PC-3 (cell line): ENCODE measurements around the gene EDC3.
"Not testable (repeated sequence)": the region's sequence is repeated elsewhere in the genome, so short reads cannot be mapped to it uniquely, and the experiment has no call there.

ENCODE experiments used
- CTCF ChIP-seq: fragments of 300-600 bp; sonication (generic); conservative IDR thresholded peaks from 2 replicates; pipeline ENCODE4 v1.5.1; 2017; ENCODE audit warnings: antibody characterized with exemption, low read depth, mild to moderate bottlenecking, low read length
- EZH2 ChIP-seq: fragments of 300-600 bp; sonication (generic); IDR thresholded peaks from one replicate; pipeline ENCODE4 v1.6.1; 2017; ENCODE audit warnings: antibody characterized with exemption, mild to moderate bottlenecking, low read length; ENCODE audit not compliant: unreplicated experiment
- EZH2phosphoT487 ChIP-seq: fragments of 300-600 bp; sonication (generic); IDR thresholded peaks from 2 replicates; pipeline ENCODE4 v1.6.1; 2018; ENCODE audit warnings: mild to moderate bottlenecking, antibody characterized with exemption, low read length, borderline replicate concordance

DNA sequence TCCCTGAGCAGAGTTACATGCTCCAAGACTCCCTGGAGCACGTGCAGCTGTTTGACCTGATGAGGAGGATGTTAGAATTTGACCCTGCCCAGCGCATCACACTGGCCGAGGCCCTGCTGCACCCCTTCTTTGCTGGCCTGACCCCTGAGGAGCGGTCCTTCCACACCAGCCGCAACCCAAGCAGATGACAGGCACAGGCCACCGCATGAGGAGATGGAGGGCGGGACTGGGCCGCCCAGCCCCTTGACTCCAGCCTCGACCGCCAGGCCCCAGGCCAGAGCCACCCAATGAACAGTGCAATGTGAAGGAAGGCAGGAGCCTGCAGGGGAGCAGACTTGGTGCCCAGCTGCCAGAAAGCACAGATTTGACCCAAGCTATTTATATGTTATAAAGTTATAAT is 66.1 kb downstream of the EDC3 start:
- TF ChIP-seq CTCF, EZH2, EZH2phosphoT487: not testable (repeated sequence)
